CD14-positive monocyte (primary cell): ENCODE data around the gene SCAMP5. TPM values are rescaled to one million over a fixed set of nuclear protein-coding genes. Genes with fewer than 3 reads are reported as not detected.

ENCODE experiments used
- DNase-seq, 3 donors: peaks; one replicate each; pipeline ENCODE4 v3.0.0-alpha.2; 2011 to 2022
- H2AFZ ChIP-seq: 2 replicates; pipeline ENCODE4 v1.6.0; 2012; ENCODE audit warnings: mild to moderate bottlenecking, low read depth, low read length, inconsistent platforms; ENCODE audit not compliant: insufficient read depth, poor library complexity, severe bottlenecking
- H3K27ac ChIP-seq, 2 donors: 1 replicate in 1 of 2; 2 replicates in 1 of 2; pipeline ENCODE4 v1.5.1; 2012 to 2013; ENCODE audit warnings: low read length in 2 of 2, control low read depth in 1 of 2, inconsistent platforms in 1 of 2, low read depth in 1 of 2, mild to moderate bottlenecking in 1 of 2
- H3K27me3 ChIP-seq, 2 donors: one replicate each; pipeline versions ENCODE4 v1.6.0 to v1.6.1; 2011 to 2013; ENCODE audit warnings: low read length in 2 of 2; ENCODE audit not compliant: control insufficient read depth in 2 of 2, insufficient read depth in 2 of 2
- H3K36me3 ChIP-seq, 2 donors: replicated peaks in 1 of 2; 1 replicate in 1 of 2; 2 replicates in 1 of 2; pipeline versions ENCODE4 v1.5.1 to v1.6.1; 2012 to 2013; ENCODE audit warnings: low read length in 2 of 2, control low read depth in 1 of 2, inconsistent platforms in 1 of 2, mild to moderate bottlenecking in 1 of 2; ENCODE audit not compliant: insufficient read depth in 2 of 2, control insufficient read depth in 1 of 2
- H3K4me1 ChIP-seq, 2 donors: 1 replicate in 1 of 2; 2 replicates in 1 of 2; pipeline versions ENCODE4 v1.5.1 to v1.6.1; 2012 to 2013; ENCODE audit warnings: low read length in 2 of 2, control low read depth in 1 of 2, inconsistent platforms in 1 of 2, mild to moderate bottlenecking in 1 of 2, moderate library complexity in 1 of 2; ENCODE audit not compliant: insufficient read depth in 2 of 2, control insufficient read depth in 1 of 2
- H3K4me2 ChIP-seq: replicated peaks from 2 replicates; pipeline ENCODE3; 2012; ENCODE audit warnings: low read length, moderate library complexity, mild to moderate bottlenecking; ENCODE audit not compliant: poor library complexity, severe bottlenecking; ENCODE audit errors: extremely low read depth
- H3K4me3 ChIP-seq, 3 experiments: fragments of 200-600 bp in 1 of 3; sonication (generic) in 1 of 3; replicated peaks in 1 of 3; 1 replicate in 2 of 3; 2 replicates in 1 of 3; pipeline ENCODE4 v1.5.1; 2011 to 2013; ENCODE audit warnings: low read length in 3 of 3, mild to moderate bottlenecking in 3 of 3, control low read depth in 2 of 3, low read depth in 2 of 3, inconsistent platforms in 1 of 3, moderate library complexity in 1 of 3
- H3K79me2 ChIP-seq: 2 replicates; pipeline ENCODE4 v1.6.0; 2012; ENCODE audit warnings: mild to moderate bottlenecking, control low read depth, inconsistent platforms, low read length, moderate library complexity; ENCODE audit not compliant: insufficient read depth
- H3K9ac ChIP-seq: 2 replicates; pipeline ENCODE4 v1.6.0; 2017; ENCODE audit warnings: low read length, mild to moderate bottlenecking; ENCODE audit not compliant: insufficient read depth, poor library complexity, severe bottlenecking
- H3K9me3 ChIP-seq, 2 donors: replicated peaks in 1 of 2; 1 replicate in 1 of 2; 2 replicates in 1 of 2; pipeline versions ENCODE4 v1.5.1 to v1.6.1; 2012 to 2013; ENCODE audit warnings: low read length in 2 of 2, control low read depth in 1 of 2; ENCODE audit not compliant: control insufficient read depth in 1 of 2, insufficient read depth in 1 of 2
- H4K20me1 ChIP-seq: 2 replicates; pipeline ENCODE4 v1.6.0; 2012; ENCODE audit warnings: mild to moderate bottlenecking, low read length, control low read depth, moderate library complexity; ENCODE audit not compliant: insufficient read depth
- H3K27ac Mint-ChIP-seq, 7 donors: one replicate each; pipeline ENCODE4 v1.8.0; 2020; ENCODE audit warnings: mild to moderate bottlenecking in 7 of 7, mixed read lengths in 7 of 7, moderate library complexity in 6 of 7, inconsistent platforms in 2 of 7
- H3K27me3 Mint-ChIP-seq, 3 donors: one replicate each; pipeline ENCODE4 v1.8.0; 2021 to 2022; ENCODE audit warnings: low read depth in 3 of 3, mild to moderate bottlenecking in 3 of 3, mixed read lengths in 3 of 3, moderate library complexity in 3 of 3, inconsistent platforms in 1 of 3
- H3K36me3 Mint-ChIP-seq, 2 donors: one replicate each; pipeline ENCODE4 v1.8.0; 2020; ENCODE audit warnings: mixed read lengths in 2 of 2, inconsistent platforms in 1 of 2, mild to moderate bottlenecking in 1 of 2
- H3K4me1 Mint-ChIP-seq: one replicate; pipeline ENCODE4 v1.8.0; 2020; ENCODE audit warnings: mild to moderate bottlenecking, mixed read lengths
- H3K4me3 Mint-ChIP-seq, 2 donors: one replicate each; pipeline ENCODE4 v1.8.0; 2020; ENCODE audit warnings: mild to moderate bottlenecking in 2 of 2, mixed read lengths in 2 of 2, moderate library complexity in 1 of 2
- H3K9me3 Mint-ChIP-seq, 7 donors: one replicate each; pipeline ENCODE4 v1.8.0; 2020 to 2022; ENCODE audit warnings: mixed read lengths in 7 of 7, mild to moderate bottlenecking in 6 of 7, moderate library complexity in 6 of 7, inconsistent platforms in 2 of 7
- WGBS: methylation state at CpG from one replicate; pipeline ENCODE4 v1.1.5; 2013; ENCODE audit warnings: missing lambda C conversion rate; ENCODE audit not compliant: insufficient coverage; 5-methylcytosine and 5-hydroxymethylcytosine counted together
- intact Hi-C, 2 donors: fragments of 100-400 bp; cut with micrococcal nuclease; formaldehyde crosslinking; loops; one replicate each; pipeline versions ENCODE4 v1.15.0 to v1.15.1; 2023
- polyA plus RNA-seq, 3 donors: library from polyadenylated mRNA; depleted of rRNA in 1 of 3; unstranded in 2 of 3; stranded (reverse) in 1 of 3; fragments of 300-500 nt in 2 of 3; fragments of >200 nt in 1 of 3; fragmentation: Illumina TruSeq in 2 of 3; gene quantifications; 1 replicate in 2 of 3; 2 replicates in 1 of 3; pipeline ENCODE4 v1.2.3, GENCODE V29; 2012 to 2021
- TF ChIP-seq, protein P1 (sequence below): fragments of 200-600 bp; IDR thresholded peaks from one replicate; pipeline ENCODE4 v1.8.0; 2022; ENCODE audit warnings: antibody characterized with exemption, mild to moderate bottlenecking

SCAMP5 gene
- polyA plus RNA-seq, 3 donors: 0.08 to 0.32 TPM; not detected in 1

DNA sequence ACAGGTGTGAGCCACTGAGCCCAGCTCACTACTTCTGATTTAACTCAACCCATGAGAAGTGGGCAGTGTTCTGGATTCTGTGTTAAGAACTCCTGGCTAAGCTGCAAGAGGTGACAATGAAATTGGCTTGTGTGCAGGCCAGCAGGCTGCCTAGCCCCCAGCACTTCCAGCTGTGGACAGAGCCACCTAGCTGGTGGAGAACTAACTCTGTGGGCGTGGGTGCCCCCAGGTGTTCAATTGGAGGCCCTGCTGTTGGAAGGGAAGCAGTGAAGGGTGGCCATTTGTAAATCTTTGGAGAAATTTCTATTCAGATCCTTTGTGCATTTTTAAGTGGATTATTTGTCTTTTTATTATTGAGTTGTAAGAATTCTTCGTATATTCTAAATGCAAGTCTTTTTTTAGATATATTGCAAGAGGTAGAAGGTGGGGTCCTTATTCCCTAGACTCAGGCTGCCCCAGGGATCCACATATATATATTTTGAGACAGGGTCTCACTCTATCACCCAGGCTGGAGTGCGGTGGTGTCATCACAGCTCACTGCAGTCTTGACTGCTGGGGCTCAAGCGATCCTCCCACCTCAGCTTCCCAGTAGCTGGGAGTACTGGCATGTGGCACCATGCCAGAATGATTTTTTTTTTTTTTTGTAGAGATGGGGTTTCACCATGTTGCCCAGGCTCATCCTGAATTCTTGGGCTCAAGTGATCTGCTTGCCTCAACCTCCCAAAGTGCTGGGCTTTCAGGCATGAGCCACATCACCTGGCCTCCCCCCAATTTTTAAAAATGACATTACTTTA is 7.2 kb upstream of the SCAMP5 start:
- Histone ChIP-seq H2AFZ (no peak overlapping the region), H3K4me2 (no peak overlapping the region), H4K20me1 (no peaks in the 10 kb centered on the region), H3K79me2 (no peaks in the 10 kb centered on the region), H3K36me3 (no peaks in the 10 kb centered on the region), H3K4me3 (no peak overlapping the region), H3K4me1 (no peaks in the 10 kb centered on the region), H3K27me3 (peaks cover 0 to 12% of the 10 kb centered on the region in 2 donors), H3K27ac (no peak overlapping the region), H3K9ac (no peak overlapping the region), H3K9me3 (no peaks in the 10 kb centered on the region)
- Mint-ChIP-seq H3K27me3 (peaks cover 10 to 25% (median 24%) of the 10 kb centered on the region in 3 donors), H3K27ac (no peak overlapping the region), H3K9me3 (peaks cover 0 to 1% (median 0%) of the 10 kb centered on the region in 7 donors), H3K4me3 (no peak overlapping the region), H3K4me1 (peaks cover 8% of the 10 kb centered on the region), H3K36me3 (no peaks in the 10 kb centered on the region)
- TF ChIP-seq, protein P1, sequence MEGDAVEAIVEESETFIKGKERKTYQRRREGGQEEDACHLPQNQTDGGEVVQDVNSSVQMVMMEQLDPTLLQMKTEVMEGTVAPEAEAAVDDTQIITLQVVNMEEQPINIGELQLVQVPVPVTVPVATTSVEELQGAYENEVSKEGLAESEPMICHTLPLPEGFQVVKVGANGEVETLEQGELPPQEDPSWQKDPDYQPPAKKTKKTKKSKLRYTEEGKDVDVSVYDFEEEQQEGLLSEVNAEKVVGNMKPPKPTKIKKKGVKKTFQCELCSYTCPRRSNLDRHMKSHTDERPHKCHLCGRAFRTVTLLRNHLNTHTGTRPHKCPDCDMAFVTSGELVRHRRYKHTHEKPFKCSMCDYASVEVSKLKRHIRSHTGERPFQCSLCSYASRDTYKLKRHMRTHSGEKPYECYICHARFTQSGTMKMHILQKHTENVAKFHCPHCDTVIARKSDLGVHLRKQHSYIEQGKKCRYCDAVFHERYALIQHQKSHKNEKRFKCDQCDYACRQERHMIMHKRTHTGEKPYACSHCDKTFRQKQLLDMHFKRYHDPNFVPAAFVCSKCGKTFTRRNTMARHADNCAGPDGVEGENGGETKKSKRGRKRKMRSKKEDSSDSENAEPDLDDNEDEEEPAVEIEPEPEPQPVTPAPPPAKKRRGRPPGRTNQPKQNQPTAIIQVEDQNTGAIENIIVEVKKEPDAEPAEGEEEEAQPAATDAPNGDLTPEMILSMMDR: no peak
- 20% methylated on average over 1 of the region's 4 CpGs for WGBS
- DNase-seq: no peak
- intact Hi-C loops: no loop called here

DNA sequence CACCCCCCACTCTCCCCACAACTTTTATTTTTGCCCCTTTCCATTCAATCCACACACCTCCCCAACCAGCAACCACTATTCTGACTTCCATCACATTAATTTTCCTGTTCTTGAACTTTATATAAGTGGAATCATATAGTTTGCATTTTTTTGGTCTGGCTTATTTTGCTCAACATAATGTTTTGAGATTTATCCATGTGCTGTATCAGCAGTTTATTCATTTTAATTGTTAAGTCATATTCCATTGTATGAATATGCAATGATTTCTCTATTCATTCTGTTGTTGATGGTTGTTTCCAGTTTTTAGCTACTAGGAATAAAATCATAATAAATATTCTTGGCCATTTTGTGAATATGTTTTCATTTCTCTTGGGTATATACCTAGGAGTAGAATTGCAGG is 5.8 kb upstream of the SCAMP5 start:
- no peak overlapping the region for H3K27ac Mint-ChIP-seq
- H3K27ac ChIP-seq: no peak overlapping the region
- H3K79me2 ChIP-seq: no peaks in the 10 kb centered on the region
- no peaks in the 10 kb centered on the region for H4K20me1 ChIP-seq
- H3K4me1 ChIP-seq: no peaks in the 10 kb centered on the region
- no peak overlapping the region for H2AFZ ChIP-seq
- no peak overlapping the region for H3K4me3 ChIP-seq
- H3K36me3 Mint-ChIP-seq: no peaks in the 10 kb centered on the region
- H3K27me3 ChIP-seq: peaks cover 0 to 6% of the 10 kb centered on the region in 2 donors
- H3K9ac ChIP-seq: no peak overlapping the region
- H3K4me3 Mint-ChIP-seq: no peak overlapping the region
- peaks cover 0 to 1% (median 0%) of the 10 kb centered on the region in 7 donors for H3K9me3 Mint-ChIP-seq
- no peaks in the 10 kb centered on the region for H3K9me3 ChIP-seq
- intact Hi-C loops: no loop called here
- peaks cover 11 to 25% (median 20%) of the 10 kb centered on the region in 3 donors for H3K27me3 Mint-ChIP-seq
- TF ChIP-seq, protein P1: no peak
- no peaks in the 10 kb centered on the region for H3K36me3 ChIP-seq
- DNase-seq: no peak
- no peak overlapping the region for H3K4me2 ChIP-seq
- peaks cover 3% of the 10 kb centered on the region for H3K4me1 Mint-ChIP-seq
